NCI-H446 treated with DMSO at 0.1 percent for 48 hours (cell line): ENCODE results near the gene PCDH9.

Experiments used
- DNase-seq: peaks from one replicate; lab custom pipeline; 2025; lab: John Stamatoyannopoulos, UW

Gene PCDH9

GRCh38 chr13:66391322-66391721, 838.8 kb downstream of the PCDH9 start:
- no peak for DNase-seq

- DNase-seq = no peak
Observed at GRCh38 chr13:66378894-66379293, 851.2 kb downstream of the PCDH9 start.

GRCh38 chr13:66377569-66377968, 852.6 kb downstream of the PCDH9 start:
- no peak for DNase-seq

GRCh38 chr13:66375756-66376155, 854.4 kb downstream of the PCDH9 start:
- DNase-seq = no peak

- DNase-seq = no peak
Observed at GRCh38 chr13:66369666-66370065, 860.5 kb downstream of the PCDH9 start.

GRCh38 chr13:66367356-66367755, 862.8 kb downstream of the PCDH9 start:
- DNase-seq = no peak

GRCh38 chr13:66365101-66365500, 865.0 kb downstream of the PCDH9 start:
- no peak for DNase-seq

GRCh38 chr13:66364346-66364745, 865.8 kb downstream of the PCDH9 start:
- no peak for DNase-seq

- DNase-seq = no peak
Observed at GRCh38 chr13:66362485-66362884, 867.7 kb downstream of the PCDH9 start.

- no peak for DNase-seq
Observed at GRCh38 chr13:66359910-66360552, 870.1 kb downstream of the PCDH9 start.

- DNase-seq = no peak
Observed at GRCh38 chr13:66359393-66359792, 870.7 kb downstream of the PCDH9 start.

GRCh38 chr13:66358564-66358963, 871.6 kb downstream of the PCDH9 start:
- no peak for DNase-seq

GRCh38 chr13:66357463-66357862, 872.7 kb downstream of the PCDH9 start:
- DNase-seq = no peak

- no peak for DNase-seq
Observed at GRCh38 chr13:66354879-66355751, 875.0 kb downstream of the PCDH9 start.

- no peak for DNase-seq
Observed at GRCh38 chr13:66353664-66354063, 876.5 kb downstream of the PCDH9 start.

- no peak for DNase-seq
Observed at GRCh38 chr13:66349966-66350365, 880.2 kb downstream of the PCDH9 start.

- peak; percentile 15 for DNase-seq
Observed at GRCh38 chr13:66348745-66349690, 881.1 kb downstream of the PCDH9 start.

GRCh38 chr13:66347486-66348117, 882.5 kb downstream of the PCDH9 start:
- DNase-seq = no peak

- DNase-seq = no peak
Observed at GRCh38 chr13:66345971-66346370, 884.2 kb downstream of the PCDH9 start.

GRCh38 chr13:66345518-66345810, 884.7 kb downstream of the PCDH9 start:
- no peak for DNase-seq

- no peak for DNase-seq
Observed at GRCh38 chr13:66344805-66345517, 885.2 kb downstream of the PCDH9 start.
